ENCODE results near the gene DMAC1. TPM values are rescaled to one million over a fixed set of nuclear protein-coding genes. Genes with fewer than 3 reads are reported as not detected.

The DMAC1 gene
- total RNA-seq, 1 experiment from 2014 or later: 72.7 TPM

GRCh38 chr9:7752481-7752880 is 47.1 kb downstream of the DMAC1 start:
- Histone ChIP-seq H2AK5ac (ENCODE audit: insufficient read length, low read length) (no peak overlapping the region), H4K5ac (ENCODE audit: insufficient read length, low read depth, low read length) (no peak overlapping the region), H2BK20ac (ENCODE audit: low read depth, low read length, poor library complexity, severe bottlenecking) (no peak overlapping the region), H3K9me3 (ENCODE audit: control insufficient read depth, low read depth, low read length) (no peaks in the 10 kb centered on the region), H4K20me1 (ENCODE audit: control insufficient read depth, insufficient read depth, insufficient read length) (no peaks in the 10 kb centered on the region), H2BK15ac (ENCODE audit: low read depth, low read length) (no peak overlapping the region), H3K4ac (ENCODE audit: low read depth, low read length) (no peak overlapping the region), H3K4me1 (ENCODE audit: insufficient read depth, low read length) (peaks cover 3% of the 10 kb centered on the region; the same call in 1 of the 2 replicates), H2AFZ (ENCODE audit: low read length) (no peak overlapping the region), H3K18ac (ENCODE audit: insufficient read length, low read depth, low read length) (no peak overlapping the region), H3K27me3 (ENCODE audit: insufficient read depth, low read length) (no peaks in the 10 kb centered on the region), H3K9ac (ENCODE audit: extremely low read depth, insufficient read length, low read length) (no peak overlapping the region), H4K8ac (replicated peaks; ENCODE audit: insufficient read length, low read depth, low read length) (no peak overlapping the region), H3K14ac (ENCODE audit: insufficient read depth, low read length) (no peak overlapping the region), H2BK5ac (ENCODE audit: insufficient read length, low read length) (no peak overlapping the region), H2BK12ac (ENCODE audit: insufficient read length, low read depth, low read length) (no peak overlapping the region), H3K27ac (ENCODE audit: insufficient read length, low read depth, low read length) (no peak overlapping the region), H3K56ac (ENCODE audit: insufficient read length, low read depth, low read length) (no peak overlapping the region), H4K91ac (ENCODE audit: insufficient read length, low read depth, low read length) (no peak overlapping the region), H3K79me2 (ENCODE audit: insufficient read depth, low read length) (no peaks in the 10 kb centered on the region), H3K23me2 (ENCODE audit: insufficient read length, low read depth, low read length, poor library complexity, severe bottlenecking) (no peaks in the 10 kb centered on the region), H3K4me2 (ENCODE audit: insufficient read depth, insufficient read length, low read length) (no peak overlapping the region), H2BK120ac (ENCODE audit: low read depth, low read length, poor library complexity, severe bottlenecking) (no peak overlapping the region), H3K23ac (ENCODE audit: insufficient read length, low read depth, low read length) (no peak overlapping the region), H3T11ph (ENCODE audit: low read length) (no peak overlapping the region), H3K79me1 (ENCODE audit: insufficient read depth, low read depth, low read length, poor library complexity, severe bottlenecking) (no peaks in the 10 kb centered on the region)
- Mint-ChIP-seq H3K27ac (no peak overlapping the region), H3K9me3 (no peaks in the 10 kb centered on the region), H3K36me3 (ENCODE audit: insufficient read depth in 1 of 3, low read depth in 3 of 3) (no peaks in the 10 kb centered on the region), H3K4me1 (peaks cover 10 to 11% of the 10 kb centered on the region in 2 experiments), H3K27me3 (ENCODE audit: low read depth) (no peaks in the 10 kb centered on the region), H3K4me3 (no peak overlapping the region)
- TF ChIP-seq CTCF (conservative IDR thresholded peaks at IDR 0.05): no peak
- no CpG with 5 or more reads among the region's 2 CpGs for WGBS (ENCODE audit: extremely low coverage, insufficient read length, low lambda C conversion rate)
- no peak for DNase-seq

All from H9 (cell line).